Cerebellar nuclear complex (tissue), 1 donor: ENCODE data around the gene IFNGR2.
A peak's percentile ranks its signal among the peaks of the same experiment; 100 is the strongest.
"Not testable (repeated sequence)": the region's sequence is repeated elsewhere in the genome, so short reads cannot be mapped to it uniquely, and the experiment has no call there.

ENCODE experiments used
- DNase-seq, 2 experiments: peaks; one replicate each; lab custom pipeline; 2025; lab: John Stamatoyannopoulos, UW

The IFNGR2 gene

DNA sequence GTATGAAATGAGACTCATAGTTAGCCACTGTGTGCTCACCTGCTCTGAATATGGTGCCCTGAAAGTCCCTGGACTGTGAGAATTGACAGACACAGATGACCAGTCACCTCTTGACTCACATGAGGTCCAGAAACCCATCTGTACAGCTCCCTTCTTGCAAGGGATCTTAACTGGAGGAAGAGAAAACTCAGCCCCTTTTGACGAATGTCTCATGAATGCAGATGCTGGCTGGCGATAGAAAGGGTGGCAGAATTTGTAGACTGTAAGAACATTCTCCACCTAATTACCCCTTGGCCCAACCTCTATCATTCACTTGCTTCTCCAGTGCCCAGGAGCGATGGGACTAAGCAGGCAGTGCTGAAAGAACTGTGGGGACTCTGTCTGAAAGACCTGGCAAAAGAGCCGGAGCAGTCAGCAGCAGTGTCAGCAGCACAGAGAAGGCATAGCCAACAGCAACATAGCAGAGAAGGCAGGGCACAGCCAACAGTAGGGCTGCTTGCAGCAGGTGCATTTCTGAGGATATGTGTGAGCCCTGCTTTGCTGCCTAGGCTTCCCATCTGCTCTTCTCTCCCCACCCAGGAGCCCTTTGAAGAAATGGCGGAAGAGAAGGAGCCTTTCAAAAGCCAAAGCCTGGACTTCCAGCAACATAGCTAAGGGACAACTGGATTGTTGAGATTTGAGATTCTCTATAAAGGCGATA is 25.8 kb upstream of the IFNGR2 start:
- DNase-seq: no peak

DNA sequence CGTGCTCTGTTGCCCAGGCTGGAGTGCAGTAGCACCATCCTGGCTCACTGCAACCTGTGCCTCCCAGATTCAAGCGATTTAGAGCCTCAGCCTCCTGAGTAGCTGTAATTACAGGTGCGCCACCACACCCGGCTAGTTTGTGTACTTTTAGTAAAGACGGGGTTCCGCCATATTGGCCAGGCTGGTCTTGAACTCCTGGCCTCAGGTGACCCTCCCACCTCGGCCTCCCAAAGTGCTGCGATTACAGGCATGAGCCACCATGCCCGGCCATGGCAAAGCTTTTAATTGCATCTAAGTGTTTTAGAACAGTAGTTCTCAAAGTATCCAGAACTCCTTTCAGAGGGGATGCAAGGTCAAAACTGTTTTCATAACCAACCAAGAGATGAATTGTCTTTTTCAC is 25.1 kb upstream of the IFNGR2 start:
- DNase-seq: no peak

DNA sequence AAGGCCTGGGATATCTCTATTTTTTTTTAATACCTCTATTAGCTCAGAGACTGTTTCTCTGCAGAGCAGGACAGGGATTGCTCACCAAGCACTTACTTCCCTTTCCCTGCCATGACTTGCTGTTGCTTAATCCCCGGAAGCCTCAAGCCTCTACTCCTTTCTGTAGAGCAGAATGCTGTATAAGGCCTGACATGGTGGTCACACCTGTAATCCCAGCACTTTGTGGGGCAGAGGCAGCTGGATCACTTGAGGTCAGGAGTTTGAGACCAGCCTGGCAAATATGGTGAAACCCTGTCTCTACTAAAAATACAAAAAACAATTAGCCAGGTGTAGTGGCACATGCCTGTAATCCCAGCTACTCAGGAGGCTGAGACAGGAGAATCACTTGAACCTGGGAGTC is 23.3 kb upstream of the IFNGR2 start:
- not testable (repeated sequence) for DNase-seq

DNA sequence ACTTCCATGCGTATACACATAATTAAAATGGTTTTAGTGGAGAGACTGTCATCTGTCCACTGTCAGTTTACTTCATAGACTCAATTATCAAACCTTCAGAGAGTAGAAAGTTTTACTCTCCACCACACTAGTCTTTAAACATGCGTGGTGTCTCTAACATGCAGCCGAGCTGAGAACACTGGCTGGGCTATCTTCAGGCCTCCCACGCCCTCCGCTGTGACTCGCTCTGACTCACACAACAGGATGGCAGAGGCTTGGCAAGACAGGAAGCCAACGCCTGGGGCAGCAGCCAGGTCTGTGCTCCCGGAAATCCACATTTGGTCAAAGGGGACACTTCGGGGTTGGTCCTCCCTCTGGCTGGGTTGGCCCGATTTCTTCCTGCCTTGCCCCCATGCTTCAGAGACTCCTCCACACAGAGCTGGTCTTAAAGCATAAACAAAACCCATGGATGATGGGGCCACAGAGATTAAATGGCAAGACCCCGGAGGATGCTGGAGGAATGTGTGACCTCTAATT is 22.7 kb upstream of the IFNGR2 start:
- peak in 1 of 2 experiments; percentile 18 for DNase-seq

DNA sequence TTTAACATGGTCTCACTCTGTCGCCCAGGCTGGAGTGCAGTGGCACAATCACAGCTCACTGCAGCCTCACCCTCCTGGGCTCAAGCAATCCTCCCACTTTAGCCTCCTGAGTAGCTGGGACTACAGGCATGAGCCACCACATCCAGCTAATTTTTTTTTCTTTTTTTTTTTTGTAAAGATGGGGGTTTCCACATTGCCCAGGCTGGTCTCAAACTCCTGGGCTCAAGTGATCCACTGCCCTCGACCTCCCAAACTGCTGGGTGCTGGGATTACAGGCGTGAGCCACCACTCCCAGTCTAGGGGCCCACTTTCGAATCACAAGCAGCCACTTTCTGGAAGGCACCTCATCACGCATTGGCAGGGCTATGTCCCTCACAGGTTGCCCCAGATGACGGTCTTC is 21.8 kb upstream of the IFNGR2 start:
- not testable (repeated sequence) for DNase-seq

DNA sequence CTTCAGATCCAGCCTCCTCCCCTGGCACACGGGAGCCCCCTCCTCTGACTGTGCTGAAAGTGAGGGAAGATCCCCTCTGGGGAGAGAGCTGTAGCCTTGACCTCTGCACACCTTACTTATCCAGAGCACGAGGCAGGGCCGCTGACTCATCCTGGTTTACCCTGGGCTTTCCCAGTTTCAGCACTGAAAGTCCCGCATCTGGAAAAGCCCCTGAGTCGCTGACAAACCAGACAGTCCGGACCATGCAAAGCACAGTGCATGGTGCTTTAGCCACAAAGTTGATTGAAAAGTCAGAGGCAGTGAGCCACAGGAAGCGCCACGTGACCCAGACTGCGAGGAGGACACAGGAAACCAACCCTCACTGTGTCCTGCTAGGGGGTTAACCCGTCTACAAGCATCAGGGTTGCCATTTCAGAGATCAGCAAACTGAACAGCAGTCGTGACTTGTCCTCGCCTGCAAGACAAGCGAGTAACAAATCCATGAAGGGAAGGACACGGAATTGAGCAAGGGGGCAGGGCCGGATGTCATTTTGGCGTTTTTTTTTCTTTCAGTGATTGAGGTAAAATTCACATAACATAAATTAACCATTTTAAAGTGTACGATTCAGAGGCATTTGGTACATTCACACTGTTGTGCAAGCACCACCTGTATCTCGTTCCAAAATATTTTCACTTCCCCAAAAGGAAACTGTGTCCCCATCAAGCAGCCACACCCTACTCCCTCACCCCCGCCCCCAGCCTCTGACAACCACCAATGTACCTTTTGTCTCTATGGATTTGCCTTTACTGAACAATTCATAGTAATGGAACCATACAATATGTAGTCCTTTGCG is 19.9 kb upstream of the IFNGR2 start:
- DNase-seq: no peak

DNA sequence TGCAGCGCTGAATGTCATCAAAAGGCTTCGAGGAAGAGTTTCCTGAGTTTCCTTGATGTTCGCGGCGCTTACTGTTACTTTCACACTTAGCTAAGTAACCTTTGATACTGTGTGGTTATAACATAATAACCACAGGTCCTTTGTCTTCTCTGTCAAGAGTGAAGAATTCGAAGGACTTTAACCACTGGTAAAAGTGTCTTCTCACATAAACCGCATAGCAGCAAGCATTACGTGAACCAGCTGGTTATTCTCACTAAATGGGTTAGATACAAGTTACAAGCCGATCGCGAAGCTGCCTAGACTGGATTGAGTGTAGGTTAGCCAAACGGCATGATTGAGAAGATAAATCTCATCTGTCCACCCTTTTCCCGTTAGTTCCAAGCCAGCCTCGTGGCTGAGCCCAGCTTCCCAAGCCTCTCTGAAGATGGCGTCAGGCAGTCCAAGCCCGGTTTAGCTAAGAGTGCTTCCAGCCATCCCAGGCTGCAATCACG is 18.3 kb upstream of the IFNGR2 start:
- no peak for DNase-seq

DNA sequence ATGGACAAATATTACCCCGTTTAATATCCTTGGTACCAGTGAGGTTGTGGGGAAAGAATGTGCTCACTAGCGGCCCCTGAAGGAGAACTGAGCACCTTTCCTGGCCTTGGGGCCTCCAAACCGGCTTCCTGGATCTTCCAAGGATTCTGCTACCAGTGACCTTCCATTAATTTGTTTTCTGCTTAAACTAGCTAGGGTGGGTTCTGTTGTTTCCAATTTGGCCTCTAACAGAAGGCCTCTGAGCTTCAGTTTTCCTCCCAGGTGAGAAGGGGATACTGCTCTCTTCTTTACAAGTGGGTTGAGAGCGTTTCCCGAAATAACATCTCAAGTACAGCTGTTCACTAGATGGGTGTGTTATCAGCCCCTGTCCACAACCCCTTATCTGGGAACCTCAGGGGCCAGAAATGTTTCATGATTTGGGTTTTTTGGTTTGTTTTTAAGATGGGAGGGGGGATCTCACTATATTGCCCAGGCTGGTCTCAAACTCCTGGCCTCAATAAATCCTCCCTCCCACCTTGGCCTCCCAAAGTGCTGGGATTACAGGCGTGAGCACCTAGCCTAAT is 16.9 kb upstream of the IFNGR2 start:
- no peak for DNase-seq

DNA sequence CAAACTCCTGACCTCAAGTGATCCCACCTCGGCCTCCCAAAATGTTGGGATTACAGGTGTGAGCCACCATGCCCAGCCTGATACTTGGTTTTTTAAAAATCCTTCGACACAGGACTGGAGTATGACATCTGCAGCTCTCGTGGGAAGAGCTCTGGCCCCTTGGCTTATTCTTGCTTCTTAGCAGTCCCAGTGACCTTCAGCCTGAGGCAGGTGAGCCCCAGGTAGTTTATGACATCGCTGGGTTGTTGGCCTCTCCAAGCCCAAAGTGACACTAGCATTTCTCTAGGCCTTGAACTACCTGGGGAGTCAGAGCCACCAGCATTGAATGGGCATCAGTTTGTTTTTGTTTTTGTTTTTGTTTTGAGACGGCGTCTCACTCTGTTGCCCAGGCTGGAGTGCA is 15.9 kb upstream of the IFNGR2 start:
- DNase-seq: no peak

DNA sequence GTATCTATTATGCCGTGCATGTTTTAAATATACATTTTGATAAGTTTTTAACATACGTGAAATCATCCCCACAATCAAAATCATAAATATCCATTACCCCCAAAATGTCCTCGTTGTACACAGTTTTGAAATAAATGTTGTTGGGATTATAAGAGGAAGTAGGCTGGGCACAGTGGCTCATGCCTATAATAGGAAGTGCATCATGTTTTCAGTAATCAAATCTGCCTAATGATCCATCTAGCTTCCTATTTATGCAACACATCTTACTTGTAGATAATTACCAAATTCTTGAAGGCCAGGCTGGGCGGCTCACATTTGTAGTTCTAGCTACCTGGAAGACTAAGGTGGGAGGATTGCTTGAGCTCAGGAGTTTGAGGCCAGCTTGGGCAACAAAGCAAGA is 15.0 kb upstream of the IFNGR2 start:
- DNase-seq: no peak

DNA sequence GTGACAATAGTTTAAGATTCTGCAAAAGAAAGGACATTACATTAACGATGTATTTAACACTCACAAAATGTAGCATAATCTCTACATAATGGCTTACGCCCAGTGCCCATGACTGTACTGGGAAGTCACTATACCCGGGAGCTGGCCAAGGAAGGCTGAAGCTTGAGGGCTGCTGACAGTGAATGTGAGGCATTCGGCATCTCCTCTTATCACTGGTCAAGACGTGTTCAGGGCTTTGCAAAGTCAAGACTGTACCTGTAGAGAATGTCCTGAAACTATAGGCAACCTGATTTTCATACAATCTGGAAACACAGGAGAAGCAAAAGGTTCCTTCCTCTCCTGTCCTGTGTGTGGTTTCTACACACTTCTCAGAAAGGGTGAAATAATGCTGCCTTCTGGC is 12.7 kb upstream of the IFNGR2 start:
- no peak for DNase-seq

DNA sequence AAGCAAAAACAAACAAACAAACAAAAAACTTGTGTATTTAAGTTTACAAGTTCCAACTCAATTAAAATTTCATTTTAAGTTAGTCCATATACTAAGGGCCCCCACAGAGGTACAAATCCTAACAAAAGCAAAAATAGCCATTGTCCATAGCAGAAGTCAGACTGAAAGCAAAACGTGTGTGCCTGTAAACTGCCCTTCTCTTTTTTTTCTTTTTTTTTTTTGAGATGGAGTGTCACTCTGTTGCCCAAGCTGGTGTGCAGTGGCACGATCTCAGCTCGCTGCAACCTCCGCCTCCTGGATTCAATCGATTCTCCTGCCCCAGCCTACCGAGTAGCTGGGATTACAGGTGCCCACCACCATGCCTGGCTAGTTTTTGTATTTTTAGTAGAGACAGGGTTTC is 11.6 kb upstream of the IFNGR2 start:
- no peak for DNase-seq

DNA sequence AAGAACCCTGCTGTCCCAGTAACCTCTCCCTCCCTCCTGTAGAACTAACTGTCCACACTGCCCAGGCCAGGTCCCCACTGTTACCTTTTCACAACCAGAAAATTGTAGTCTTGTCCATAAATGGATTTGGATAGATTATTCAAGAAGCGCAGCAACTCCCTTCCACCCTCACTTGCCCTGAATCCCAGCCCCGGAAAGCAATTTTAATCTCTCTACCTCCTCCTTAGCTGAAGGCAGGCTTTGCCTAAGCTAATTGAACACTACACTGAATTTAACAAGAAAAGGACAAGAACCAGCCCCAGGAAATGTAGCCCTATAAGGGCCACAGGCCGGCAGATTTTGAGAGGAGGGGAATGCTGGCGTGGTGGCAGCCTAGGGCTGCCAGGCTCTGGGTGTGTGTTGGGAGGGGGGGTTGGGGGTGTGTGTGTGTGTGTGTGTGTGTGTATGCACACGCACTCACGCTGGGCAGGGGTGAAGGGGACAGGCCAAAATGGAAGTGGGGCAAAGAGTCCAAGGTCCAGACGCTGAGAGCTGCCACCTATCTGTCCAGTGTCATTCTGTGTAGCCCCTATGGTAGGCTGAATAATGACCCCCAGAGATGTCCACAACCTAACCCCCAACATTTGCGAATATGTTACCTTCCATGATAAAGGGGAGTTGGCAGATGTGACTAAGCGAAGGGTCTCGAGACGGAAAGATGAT is 10.8 kb upstream of the IFNGR2 start:
- no peak for DNase-seq

DNA sequence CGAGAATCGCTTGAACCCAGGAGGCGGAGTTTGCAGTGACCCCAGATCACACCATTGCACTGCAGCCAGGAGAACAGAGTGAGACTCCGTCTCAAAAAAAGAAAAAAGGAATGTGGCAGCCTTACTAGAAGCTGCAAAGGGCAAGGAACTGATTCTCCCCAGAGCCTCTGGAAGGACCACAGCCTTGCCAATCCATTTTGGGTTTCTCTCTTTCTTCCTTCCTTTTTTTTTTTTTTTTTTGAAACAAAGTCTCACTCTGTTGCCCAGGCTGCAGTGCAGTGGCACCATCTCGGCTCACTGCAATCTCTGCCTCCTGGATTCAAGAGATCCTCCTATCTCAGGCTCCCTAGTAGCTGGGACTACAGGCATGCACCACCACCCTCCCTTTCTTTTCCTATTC is 9.9 kb upstream of the IFNGR2 start:
- no peak for DNase-seq

DNA sequence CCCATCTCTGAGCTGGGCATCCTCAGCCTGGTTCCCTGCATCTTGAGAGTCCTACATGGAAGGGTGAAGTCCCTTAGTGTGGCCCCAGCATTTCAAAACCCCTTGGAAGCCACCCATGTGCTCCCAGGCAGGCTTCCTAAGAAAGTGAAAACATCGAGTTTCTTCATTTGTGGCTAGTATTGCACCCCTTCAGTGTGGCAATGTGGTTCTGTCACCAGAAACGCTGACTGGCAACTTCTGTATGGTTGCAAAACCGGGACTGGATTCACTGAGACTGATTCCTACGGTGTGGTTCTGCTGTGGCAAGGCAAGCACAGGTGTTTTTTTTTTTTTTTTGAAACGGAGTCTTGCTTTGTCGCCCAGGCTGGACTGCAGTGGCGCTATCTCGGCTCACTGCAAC is 9.0 kb upstream of the IFNGR2 start:
- no peak for DNase-seq

DNA sequence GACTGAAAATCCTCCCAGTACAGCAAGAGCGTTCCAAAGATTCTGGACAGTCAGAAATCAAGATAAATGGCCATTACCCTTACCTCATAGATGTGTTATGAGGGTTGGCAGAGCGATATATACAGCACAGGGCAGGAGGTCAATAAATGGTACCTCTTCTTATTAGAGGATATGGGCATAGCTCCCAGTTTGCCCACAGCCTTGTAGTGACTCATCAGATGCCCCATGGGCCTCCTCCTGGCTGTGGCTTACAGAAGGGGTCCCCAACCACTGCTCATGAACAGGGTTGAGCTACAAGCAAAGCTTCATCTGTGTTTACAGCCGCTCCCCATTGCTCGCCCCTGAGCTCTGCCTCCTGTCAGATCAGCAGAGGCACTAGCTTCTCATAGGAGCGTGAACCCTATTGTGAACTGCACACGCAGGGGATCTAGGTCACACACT is 7.3 kb upstream of the IFNGR2 start:
- no peak for DNase-seq

DNA sequence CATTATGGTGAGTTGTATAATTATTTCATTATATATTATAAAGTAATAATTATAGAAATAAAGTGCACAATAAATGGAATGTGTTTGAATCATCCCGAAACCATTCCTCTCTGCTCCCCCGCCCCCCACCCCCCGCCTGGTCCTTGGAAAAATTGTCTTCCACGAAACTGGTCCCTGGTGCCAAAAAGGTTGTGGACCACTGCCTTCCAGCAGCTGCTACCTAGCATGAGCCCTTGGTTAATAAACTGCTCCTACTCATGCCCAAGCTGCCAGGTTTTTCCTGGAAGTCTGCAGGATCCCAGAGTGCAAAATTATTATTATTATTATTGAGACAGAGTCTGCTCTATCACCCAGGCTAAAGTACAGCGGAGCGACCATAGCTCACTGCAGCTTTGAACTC is 6.8 kb upstream of the IFNGR2 start:
- DNase-seq: no peak

DNA sequence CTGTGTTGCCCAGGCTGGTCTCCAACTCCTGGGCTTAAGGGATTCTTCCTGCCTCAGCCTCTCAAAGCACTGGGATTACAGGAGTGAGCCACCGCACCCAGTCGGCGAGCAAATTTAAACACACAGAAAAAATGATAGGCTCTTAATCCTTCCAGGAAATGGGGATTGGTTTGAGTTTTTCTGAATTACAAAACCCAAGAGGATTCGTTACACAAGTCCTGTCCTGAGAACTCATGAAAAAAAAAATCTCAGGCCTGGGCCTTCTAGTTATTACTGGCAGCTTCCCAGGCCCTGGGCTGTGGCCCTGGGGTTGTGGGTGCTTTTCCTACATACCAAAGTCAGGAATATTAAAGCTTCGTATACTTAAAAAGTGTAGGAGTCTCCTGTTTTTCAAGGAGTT is 6.3 kb upstream of the IFNGR2 start:
- no peak for DNase-seq

DNA sequence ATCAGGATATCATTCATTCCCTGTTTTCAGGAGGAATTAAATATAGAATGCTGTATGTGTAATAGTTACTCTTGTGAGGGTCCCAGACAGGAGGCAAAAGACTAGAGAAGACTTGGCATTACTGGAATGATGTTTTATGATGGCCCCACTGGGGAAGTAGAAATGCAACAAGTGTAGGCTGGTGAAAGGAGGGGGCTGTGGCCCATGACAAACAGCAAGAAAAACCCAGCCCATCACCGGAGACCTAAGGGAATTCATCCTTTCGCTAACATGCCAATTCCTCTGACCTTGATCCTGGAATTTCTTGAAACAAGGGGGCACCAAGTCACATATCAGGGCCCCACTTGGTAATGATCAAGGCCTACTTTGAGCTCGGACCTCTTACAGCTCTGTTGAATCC is 5.5 kb upstream of the IFNGR2 start:
- no peak for DNase-seq

DNA sequence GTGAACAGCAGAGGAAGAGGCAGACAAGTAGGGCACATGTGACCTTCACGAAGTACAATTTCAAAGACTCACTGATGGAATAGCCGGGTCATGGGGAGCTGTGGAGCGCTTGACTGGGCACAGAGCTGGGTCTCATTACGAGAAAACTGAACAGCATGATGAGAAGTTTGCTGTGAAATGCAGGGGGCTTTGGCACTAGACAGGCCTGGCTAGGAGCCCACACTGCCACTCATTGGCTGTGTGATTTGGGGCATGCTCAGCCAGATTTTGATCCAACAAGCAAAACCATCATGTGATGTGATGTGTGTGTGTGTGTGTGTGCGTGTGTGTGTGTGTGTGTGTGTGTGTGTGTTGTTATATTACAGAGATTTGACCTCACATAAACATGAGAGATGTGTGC is 4.9 kb upstream of the IFNGR2 start:
- DNase-seq: no peak

DNA sequence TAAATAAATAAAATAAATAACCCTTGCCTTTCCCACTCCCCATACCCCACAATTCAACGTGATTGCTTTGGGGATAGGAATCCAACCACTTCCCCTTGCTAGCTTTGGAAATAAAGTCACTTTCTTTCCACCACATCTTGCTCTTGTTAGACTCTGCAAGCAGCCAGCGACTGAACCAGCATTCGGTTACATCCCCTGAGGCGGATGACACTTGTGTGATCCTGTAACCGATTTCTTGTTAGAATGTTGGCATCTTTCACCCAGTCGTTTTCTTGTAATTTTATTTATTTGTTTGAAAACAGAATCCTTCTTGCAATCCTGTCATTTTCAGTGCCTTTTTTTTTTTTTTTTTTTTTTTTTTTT is 1.6 kb upstream of the IFNGR2 start:
- no peak for DNase-seq
